HTR-8/SVneo (cell line): ENCODE results near the gene CNTNAP2.

Experiments
- DNase-seq: peaks from one replicate; pipeline ENCODE4 v3.0.0; 2011; ENCODE audit warnings: low spot score, mixed read lengths; ENCODE audit not compliant: insufficient read length
- FAIRE-seq: peaks from 2 replicates; lab custom pipeline; 2011; peaks lifted over from hg19 to GRCh38; lab: Jason Lieb, UNC

Gene CNTNAP2

DNA sequence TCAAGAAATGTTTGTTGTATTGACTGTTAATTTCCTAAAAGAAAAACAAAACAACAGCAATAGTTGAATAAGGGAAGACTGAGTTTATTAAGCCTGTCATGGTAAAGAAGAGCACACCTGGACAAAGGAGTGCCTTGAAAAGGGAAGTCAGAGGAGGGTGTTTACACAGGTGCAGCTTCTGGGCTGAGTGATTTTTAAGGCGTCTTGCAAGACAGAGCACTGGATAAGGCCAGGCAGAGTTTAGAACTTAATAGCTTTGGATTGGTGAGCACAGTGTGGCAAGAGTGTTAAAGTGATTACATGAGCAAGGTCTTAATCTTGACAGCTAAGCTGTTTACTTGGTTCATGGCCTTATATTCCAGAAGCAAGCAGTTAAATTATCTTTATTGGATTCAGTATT lies 423.2 kb downstream of the CNTNAP2 start:
- DNase-seq: no peak
- no peak for FAIRE-seq

DNA sequence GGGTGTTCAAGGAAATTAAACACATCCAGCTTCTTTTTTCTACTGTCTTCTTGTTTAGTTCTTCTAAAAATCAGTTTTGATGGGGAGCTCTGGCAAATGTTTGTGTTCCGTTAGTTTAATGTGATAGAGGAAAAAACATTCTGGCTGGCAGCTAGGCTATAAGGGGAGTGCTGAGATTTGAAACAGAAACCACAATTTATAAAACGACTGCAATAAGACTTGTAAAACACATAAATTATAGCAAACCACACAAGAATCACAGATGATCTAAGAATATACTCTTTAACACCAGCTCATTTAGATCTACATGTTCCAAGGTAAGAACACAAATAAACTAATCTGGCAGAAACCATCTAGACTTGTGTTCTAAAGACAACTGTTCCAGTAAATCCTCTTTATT lies 425.5 kb downstream of the CNTNAP2 start:
- no peak for DNase-seq
- no peak for FAIRE-seq

DNA sequence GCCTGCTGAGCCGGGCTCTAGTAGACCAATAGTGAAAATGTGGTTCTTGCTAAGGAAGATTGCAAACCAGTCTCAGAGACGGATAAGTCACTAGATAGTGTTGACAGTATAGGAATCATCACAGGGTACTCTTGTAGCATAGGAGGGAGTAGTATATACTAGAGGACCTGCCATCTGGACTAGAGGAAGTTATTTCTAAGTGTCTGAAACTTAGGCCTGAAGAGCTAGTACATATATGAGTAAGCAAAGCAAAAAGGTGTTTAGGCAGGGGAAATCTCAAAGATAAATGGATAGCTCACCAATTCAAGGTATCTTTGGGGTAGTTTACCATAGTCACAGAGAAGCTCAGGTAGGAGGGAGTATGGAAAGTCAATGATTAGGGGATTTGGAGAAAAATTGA lies 428.1 kb downstream of the CNTNAP2 start:
- FAIRE-seq (no peak), DNase-seq (no peak)

GRCh38 chr7:146548816-146549215 lies 432.2 kb downstream of the CNTNAP2 start:
- DNase-seq (no peak), FAIRE-seq (no peak)

DNA sequence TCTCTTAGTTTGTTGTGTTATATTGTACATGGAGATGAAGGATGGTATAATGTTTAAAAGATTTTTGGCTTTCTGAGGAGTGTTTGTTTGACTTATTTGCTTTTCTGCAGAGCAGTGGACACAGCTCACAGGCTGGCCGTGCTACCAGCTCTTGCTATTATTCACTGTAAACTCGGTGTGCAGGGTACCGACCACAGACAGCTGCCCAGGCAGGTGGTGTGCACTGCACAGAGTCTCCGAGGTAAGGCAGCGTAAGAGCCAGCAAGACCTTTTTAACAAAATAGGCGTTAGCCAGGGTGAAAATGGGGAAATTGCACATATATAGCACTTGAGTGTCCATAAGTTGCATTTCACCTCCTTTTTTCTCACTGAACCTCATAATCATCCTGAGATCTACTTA lies 438.0 kb downstream of the CNTNAP2 start:
- DNase-seq: no peak
- FAIRE-seq: no peak

DNA sequence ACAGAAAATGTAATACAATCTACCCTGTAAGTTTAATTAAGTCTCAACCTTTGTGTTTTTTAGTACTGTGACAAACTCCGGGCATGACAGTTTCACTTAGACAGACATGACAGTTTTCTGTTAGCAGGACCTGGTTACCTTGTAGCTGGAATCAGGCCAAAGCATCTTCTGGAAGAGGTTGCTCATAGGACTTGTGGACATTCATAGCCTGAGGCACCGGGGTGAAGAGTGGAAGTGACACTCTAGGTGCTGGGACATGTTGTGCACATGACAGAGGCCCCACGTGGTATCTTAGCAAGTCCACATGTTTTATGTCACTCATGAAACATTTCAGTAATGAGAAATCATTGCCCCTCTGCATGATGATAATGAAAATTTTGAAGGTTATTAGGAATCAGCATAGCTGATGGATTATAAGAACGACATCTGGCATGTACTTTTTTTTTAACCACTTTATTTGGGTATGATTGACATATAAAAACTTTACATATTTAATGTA lies 441.4 kb downstream of the CNTNAP2 start:
- DNase-seq: no peak

GRCh38 chr7:146565872-146566271 lies 449.3 kb downstream of the CNTNAP2 start:
- no peak for FAIRE-seq
- DNase-seq: no peak

More for the DNA sequence above, 441.4 kb downstream of the CNTNAP2 start:
- FAIRE-seq: no peak

DNA sequence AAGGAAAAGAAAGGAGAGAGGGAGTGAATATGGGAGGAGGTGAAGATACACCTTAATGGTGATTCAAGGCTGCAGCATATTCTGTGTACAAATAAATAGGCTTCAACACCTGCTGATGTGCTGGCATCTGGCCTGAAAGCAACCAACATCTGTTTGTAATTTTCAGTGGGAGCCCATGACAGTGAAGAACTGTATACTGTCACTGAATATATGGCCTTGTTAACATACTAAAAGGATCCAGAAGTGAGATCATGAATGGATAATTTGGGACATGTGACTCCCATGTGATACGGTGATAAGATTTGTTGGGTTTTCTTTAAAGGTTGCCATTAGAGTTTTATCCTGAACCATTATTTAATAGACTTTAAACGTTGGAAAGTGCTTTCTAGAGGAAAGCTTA lies 459.3 kb downstream of the CNTNAP2 start:
- DNase-seq (no peak), FAIRE-seq (no peak)

DNA sequence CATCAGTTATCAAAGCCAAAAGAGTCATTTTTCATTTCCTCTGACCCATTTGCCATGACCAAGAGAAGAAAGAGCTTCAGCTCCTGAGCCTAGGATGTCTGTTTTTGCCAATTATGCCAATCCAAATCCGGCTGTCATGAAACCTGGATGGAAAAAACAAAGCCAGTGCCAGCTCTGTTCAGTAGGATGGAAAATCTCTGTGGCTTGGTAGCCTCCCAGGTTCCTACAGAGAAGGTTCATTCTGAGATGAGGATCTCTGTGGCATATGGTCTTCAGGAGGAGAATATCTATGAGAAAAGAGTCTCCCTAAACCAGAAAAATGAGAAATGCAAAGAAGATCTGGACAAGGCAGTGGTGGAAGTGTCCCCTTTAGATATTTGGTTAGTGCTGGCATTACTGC lies 475.4 kb downstream of the CNTNAP2 start:
- FAIRE-seq: no peak
- no peak for DNase-seq

DNA sequence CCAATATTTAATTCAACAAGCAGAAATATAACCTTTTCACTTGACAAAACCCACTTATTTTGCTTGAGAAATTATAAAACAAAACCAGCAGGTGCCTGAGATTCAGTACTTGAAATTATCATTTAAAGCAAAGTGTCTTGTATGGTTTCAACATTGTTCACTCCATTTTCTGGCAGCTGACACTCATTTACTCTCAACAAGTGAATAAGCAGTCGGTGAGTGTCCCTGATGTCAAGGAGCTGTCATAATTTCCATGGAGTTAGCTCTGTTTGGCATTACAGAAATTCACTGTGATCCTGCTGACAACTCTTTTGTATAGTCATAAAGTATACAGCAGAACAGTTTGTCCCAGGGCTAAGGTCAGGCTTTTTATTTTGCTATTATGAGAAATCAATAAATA lies 490.0 kb downstream of the CNTNAP2 start:
- no peak for FAIRE-seq

DNA sequence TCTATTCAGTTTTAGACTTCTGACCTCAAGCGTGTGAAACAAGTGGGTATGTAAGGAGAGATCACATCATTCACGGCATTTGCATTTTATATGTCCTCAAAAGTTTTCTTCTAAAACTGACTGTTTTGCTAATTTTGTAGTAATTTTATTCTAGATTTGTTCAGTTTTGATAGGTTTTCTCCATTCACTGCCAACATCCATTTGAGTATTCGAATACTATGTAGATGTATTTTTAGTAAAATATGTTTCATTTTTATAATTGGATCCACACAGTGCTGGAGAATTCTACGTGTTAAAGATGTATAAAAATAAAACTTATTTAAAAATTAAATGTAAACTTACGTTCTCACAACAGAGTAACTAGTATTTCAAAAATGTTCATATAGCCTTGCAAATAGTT lies 503.0 kb downstream of the CNTNAP2 start:
- FAIRE-seq: no peak
- DNase-seq: no peak

More for the DNA sequence above, 490.0 kb downstream of the CNTNAP2 start:
- DNase-seq: no peak

DNA sequence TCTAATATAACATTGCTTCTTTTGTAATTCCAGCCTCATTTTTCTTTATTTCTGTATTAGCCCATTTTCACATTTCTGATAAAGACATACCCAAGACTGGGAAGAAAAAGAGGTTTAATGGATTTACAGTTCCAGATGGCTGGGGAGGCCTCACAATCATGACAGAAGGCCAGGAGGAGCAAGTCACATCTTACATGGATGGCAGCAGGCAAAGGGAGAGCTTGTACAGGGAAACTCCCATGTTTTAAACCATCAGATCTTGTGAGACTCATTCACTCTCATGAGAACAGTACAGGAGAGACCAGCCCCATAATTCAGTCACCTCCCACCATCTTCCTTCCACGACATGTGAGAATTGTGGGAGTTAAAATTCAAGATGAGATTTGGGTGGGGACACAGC lies 510.3 kb downstream of the CNTNAP2 start:
- DNase-seq (no peak), FAIRE-seq (no peak)

DNA sequence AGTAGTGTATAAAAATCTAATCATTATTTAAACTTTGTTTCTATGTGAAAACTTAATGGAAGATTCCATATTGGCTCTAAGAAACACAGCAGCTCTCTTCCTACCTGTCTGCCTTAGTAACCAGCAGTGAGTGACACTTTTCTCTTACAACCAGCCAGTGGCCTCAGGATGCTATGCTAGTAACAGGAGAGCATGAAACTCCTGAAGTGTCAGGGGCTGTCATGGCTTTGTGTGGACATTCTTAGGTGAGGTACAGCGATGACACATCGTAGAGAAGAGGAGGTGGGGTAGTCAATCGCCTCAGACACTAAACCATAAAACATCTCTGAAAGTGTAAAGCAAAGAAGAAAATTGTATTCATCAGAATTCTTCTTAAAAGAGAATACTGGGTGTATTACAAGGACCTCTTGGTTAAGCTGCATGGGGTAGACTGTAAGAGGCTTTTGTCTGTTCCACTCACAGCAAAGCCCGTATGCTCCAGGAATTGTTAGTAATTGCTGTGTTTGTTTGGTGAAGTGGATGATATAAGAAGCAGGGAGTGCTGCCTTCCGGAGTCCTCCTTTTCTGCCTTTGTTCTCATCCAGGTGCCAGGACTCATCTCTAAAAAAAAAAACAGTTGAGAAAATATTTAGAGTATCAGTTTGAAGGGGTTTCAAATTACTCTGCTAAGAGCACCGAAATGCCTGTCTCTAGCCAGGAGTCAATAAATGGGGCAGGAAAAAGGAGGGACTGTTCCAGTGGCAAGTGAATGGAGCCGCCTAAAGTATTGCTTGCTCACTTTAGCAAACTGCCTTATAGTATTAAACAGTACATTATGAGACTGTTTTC lies 518.8 kb downstream of the CNTNAP2 start:
- FAIRE-seq (no peak), DNase-seq (no peak)

DNA sequence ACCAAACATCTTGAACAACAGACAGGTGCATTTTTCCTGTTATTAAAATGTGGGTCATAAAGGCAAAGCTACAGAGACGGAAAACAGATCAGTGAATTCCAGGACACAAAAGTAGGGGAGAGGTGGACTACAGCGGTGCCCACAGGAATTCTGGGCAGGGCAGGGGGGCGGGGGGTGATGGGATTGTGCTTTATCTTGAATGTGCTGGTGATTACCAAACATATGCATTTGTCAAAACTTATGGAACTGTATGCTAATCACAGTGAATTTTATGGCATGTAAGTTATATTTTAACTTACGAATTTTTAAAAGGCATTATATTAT lies 519.4 kb downstream of the CNTNAP2 start:
- no peak for DNase-seq
- no peak for FAIRE-seq

GRCh38 chr7:146636581-146636980 lies 520.0 kb downstream of the CNTNAP2 start:
- FAIRE-seq (no peak), DNase-seq (no peak)

DNA sequence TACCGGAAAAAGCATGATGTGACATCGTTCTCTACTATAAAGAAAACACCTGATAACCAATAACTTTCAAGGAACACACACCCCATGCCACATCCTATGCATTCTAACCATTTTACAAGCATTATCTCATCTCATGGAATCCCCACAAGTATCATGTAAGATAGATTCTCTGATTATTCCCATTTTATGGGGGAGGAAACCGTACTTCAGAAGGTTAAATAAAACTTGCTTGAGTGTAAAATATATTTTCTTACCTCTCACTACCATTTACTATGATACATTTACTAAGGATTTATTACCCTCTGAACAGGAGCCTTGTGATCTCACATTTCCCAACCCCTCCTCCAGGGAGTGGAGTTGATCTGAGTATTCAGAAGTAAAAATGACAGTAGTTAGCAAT lies 522.7 kb downstream of the CNTNAP2 start:
- no peak for DNase-seq
- no peak for FAIRE-seq

- no peak for FAIRE-seq
Measured at GRCh38 chr7:146641491-146641890, 524.9 kb downstream of the CNTNAP2 start.

GRCh38 chr7:146645383-146645976 lies 528.9 kb downstream of the CNTNAP2 start:
- DNase-seq: no peak

More at GRCh38 chr7:146641491-146641890, 524.9 kb downstream of the CNTNAP2 start:
- DNase-seq: no peak

GRCh38 chr7:146647445-146647844 lies 530.8 kb downstream of the CNTNAP2 start:
- FAIRE-seq (no peak), DNase-seq (no peak)

More at GRCh38 chr7:146645383-146645976, 528.9 kb downstream of the CNTNAP2 start:
- no peak for FAIRE-seq

GRCh38 chr7:146652176-146652575 lies 535.6 kb downstream of the CNTNAP2 start:
- no peak for FAIRE-seq
- no peak for DNase-seq

DNA sequence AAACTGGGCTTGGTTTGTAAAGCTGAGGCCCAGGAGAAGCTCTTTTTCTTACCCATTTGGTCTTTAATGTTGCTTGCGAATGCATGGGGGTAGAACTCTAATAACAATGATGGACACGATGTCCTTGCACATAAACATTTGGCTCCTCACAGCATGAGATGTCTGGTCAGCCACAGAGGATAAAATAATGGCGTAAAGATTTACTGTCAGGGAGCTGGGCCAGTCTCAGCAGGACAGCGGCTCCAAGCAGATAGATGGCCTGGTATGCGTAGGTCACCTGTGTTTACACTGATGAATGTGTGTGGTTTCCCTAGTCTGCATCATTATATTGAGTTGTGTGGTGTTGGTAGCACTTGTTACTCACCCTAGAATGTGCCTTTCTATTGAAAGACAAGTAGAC lies 537.4 kb downstream of the CNTNAP2 start:
- no peak for DNase-seq

More for the DNA sequence above, 537.4 kb downstream of the CNTNAP2 start:
- no peak for FAIRE-seq
